B cell (primary cell): ENCODE data around the gene ZNF365.
"Not testable (repeated sequence)": the region's sequence is repeated elsewhere in the genome, so short reads cannot be mapped to it uniquely, and the experiment has no call there.

ENCODE experiments used
- EZH2 ChIP-seq: IDR thresholded peaks from 2 replicates; pipeline ENCODE4 v1.6.1; 2012; ENCODE audit warnings: borderline replicate concordance, low read depth, mild to moderate bottlenecking, moderate library complexity, low read length; ENCODE audit not compliant: insufficient read depth, poor library complexity, severe bottlenecking
- TF ChIP-seq, protein P1 (sequence below): fragments of 200-600 bp; IDR thresholded peaks from one replicate; pipeline ENCODE4 v1.8.0; 2022; ENCODE audit warnings: antibody characterized with exemption, mild to moderate bottlenecking

DNA sequence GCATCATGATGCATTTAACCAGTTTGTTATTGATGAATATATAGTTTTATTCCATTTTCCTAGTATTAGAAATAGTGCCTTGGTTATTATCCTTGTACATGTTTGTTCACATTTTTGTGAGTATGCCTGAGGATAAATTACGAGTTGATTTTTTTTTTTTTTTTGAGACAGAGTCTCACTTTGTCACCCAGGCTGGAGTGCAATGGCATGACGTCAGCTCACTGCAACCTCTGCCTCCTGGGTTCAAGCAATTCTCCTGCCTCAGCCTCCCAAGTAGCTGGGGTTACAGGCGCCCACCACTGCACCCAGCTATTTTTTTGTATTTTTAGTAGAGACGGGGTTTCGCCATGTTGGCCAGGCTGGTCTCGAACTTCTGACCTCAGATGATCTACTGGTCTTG, 4.7 kb downstream of the ZNF365 start:
- TF ChIP-seq, protein P1, sequence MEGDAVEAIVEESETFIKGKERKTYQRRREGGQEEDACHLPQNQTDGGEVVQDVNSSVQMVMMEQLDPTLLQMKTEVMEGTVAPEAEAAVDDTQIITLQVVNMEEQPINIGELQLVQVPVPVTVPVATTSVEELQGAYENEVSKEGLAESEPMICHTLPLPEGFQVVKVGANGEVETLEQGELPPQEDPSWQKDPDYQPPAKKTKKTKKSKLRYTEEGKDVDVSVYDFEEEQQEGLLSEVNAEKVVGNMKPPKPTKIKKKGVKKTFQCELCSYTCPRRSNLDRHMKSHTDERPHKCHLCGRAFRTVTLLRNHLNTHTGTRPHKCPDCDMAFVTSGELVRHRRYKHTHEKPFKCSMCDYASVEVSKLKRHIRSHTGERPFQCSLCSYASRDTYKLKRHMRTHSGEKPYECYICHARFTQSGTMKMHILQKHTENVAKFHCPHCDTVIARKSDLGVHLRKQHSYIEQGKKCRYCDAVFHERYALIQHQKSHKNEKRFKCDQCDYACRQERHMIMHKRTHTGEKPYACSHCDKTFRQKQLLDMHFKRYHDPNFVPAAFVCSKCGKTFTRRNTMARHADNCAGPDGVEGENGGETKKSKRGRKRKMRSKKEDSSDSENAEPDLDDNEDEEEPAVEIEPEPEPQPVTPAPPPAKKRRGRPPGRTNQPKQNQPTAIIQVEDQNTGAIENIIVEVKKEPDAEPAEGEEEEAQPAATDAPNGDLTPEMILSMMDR: not testable (repeated sequence)
- not testable (repeated sequence) for TF ChIP-seq EZH2
